ENCODE results near the gene MSH2. TPM values are rescaled to one million over a fixed set of nuclear protein-coding genes. Genes with fewer than 3 reads are reported as not detected.

Gene MSH2
- 39.1 and 42.5 TPM in 2 replicates for total RNA-seq
- 47.6 and 51.3 TPM in 2 replicates for polyA plus RNA-seq

DNA sequence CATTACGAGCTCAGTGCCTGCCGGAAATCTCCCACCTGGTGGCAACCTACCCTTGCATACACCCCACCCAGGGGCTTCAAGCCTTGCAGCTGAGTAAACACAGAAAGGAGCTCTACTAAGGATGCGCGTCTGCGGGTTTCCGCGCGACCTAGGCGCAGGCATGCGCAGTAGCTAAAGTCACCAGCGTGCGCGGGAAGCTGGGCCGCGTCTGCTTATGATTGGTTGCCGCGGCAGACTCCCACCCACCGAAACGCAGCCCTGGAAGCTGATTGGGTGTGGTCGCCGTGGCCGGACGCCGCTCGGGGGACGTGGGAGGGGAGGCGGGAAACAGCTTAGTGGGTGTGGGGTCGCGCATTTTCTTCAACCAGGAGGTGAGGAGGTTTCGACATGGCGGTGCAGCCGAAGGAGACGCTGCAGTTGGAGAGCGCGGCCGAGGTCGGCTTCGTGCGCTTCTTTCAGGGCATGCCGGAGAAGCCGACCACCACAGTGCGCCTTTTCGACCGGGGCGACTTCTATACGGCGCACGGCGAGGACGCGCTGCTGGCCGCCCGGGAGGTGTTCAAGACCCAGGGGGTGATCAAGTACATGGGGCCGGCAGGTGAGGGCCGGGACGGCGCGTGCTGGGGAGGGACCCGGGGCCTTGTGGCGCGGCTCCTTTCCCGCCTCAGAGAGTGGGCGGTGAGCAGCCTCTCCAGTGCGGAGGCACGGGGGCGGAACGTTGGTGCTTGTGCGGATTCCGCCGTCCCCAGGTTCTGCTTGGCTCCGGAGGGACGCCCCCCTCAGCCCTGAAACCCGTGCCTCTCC lies at the start of gene MSH2:
Gene MSH2, plus strand, starts transcription at position 352 of the 804 bp plus-strand sequence. Its CDS starts 36 bp downstream, at position 388.
- no peaks in the 10 kb centered on the region for H3K4me1 ChIP-seq (ENCODE audit: low read depth)
- TF ChIP-seq, protein P1, sequence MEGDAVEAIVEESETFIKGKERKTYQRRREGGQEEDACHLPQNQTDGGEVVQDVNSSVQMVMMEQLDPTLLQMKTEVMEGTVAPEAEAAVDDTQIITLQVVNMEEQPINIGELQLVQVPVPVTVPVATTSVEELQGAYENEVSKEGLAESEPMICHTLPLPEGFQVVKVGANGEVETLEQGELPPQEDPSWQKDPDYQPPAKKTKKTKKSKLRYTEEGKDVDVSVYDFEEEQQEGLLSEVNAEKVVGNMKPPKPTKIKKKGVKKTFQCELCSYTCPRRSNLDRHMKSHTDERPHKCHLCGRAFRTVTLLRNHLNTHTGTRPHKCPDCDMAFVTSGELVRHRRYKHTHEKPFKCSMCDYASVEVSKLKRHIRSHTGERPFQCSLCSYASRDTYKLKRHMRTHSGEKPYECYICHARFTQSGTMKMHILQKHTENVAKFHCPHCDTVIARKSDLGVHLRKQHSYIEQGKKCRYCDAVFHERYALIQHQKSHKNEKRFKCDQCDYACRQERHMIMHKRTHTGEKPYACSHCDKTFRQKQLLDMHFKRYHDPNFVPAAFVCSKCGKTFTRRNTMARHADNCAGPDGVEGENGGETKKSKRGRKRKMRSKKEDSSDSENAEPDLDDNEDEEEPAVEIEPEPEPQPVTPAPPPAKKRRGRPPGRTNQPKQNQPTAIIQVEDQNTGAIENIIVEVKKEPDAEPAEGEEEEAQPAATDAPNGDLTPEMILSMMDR (IDR thresholded peaks at IDR 0.05; ENCODE audit: low read depth, low read length): no peak
- H3K4me3 ChIP-seq: peak within 1 kb of the TSS; percentile 80
- peak within 1 kb of the TSS; percentile 91 for H3K27ac ChIP-seq
- H3K27me3 ChIP-seq: no peaks in the 10 kb centered on the region
- peak; percentile 95 for DNase-seq (ENCODE audit: low read depth in 1 of 2, low spot score in 1 of 2)
- H3K9me3 ChIP-seq (ENCODE audit: low read depth): no peaks in the 10 kb centered on the region
- no peaks in the 10 kb centered on the region for H3K36me3 ChIP-seq

DNA sequence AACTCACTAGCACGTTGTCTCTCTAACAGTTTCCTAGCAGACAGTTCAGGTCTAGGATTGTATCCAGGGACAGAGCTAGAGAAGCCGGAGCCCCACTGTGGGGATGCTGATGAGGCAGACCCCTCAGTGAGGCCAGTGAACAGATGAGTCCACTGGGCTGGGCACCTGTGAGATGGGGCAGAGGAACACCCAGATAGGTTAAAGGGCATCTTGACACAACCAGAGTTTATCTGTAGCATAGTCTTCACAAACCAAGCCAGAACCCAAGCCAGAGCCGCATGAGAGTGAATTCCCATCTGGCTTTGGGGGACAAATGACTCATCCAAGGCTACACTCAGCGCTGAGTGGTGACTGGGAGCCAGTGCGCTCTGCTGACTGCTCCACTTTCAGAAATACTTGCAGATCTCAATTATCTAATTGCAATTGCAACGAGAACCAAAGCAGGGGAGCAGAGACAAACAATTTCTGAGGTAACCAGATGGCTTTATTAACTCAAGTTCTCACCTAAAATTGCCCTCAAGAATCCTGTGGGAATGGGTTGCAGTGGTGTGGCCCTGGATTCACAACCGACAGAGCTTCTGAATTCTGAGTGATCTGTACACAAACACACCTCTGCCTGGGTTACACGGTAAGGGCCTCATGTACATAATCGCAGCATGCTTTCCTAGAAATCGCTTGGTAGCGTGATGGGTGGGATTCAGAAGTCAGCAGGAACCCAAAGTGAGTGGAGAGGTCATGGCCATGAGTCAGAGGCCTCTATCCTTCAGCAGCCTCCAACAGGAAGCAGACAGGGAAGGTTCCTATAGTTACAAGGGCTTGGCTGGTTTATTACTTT lies 48.7 kb upstream of the MSH2 start:
- Histone ChIP-seq H3K4me1 (ENCODE audit: low read depth) (peaks cover 8% of the 10 kb centered on the region), H3K27ac (no peak overlapping the region), H3K4me3 (no peak overlapping the region), H3K9me3 (ENCODE audit: low read depth) (no peaks in the 10 kb centered on the region), H3K36me3 (no peaks in the 10 kb centered on the region), H3K27me3 (no peaks in the 10 kb centered on the region)
- peak in 1 of 2 donors; percentile 56 for DNase-seq (ENCODE audit: low read depth in 1 of 2, low spot score in 1 of 2)
- TF ChIP-seq, protein P1 (IDR thresholded peaks at IDR 0.05; ENCODE audit: low read depth, low read length): no peak

DNA sequence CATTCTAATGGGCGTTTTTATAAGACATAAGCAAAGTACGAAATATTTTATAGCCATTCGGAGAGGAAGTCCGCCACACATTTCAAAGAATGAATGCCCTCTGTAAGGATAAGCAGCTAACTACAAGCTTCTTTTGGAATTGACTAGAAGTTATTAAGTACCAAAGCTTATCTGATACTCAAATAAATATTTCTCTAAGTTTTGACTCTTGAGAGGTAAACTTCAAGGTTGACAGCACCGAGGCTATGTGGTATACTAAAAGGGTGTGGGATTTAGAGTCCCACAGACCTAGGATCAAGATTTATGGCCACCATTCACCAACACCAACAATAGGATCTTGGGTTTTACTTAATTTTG lies 48.1 kb upstream of the MSH2 start:
- TF ChIP-seq, protein P1 (IDR thresholded peaks at IDR 0.05; ENCODE audit: low read depth, low read length): no peak
- Histone ChIP-seq H3K9me3 (ENCODE audit: low read depth) (no peaks in the 10 kb centered on the region), H3K4me3 (no peak overlapping the region), H3K27ac (no peak overlapping the region), H3K36me3 (no peaks in the 10 kb centered on the region), H3K4me1 (ENCODE audit: low read depth) (peaks cover 8% of the 10 kb centered on the region), H3K27me3 (no peaks in the 10 kb centered on the region)
- DNase-seq (ENCODE audit: low read depth in 1 of 2, low spot score in 1 of 2): no peak

DNA sequence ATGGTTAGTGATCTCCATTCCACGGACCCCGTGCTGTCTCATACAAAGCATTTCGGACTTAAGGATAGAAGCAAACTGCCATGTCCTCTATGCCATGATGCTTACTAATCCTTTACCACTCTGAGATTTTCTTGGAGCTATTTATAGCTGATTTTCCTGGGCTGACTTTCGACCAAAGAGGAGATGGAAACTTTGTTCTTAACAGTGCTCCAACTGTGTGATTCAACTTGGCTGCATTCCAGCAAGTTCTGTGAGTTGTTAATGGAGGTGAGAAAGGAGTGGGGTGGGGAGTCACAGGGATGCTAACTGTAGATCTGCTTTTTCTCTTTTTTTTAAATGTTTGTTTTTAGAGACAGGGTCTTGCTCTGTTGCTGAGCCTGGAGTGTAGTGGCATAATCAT lies 45.5 kb upstream of the MSH2 start:
- peak; percentile 81 to 87 for DNase-seq (ENCODE audit: low read depth in 1 of 2, low spot score in 1 of 2)
- Histone ChIP-seq H3K9me3 (ENCODE audit: low read depth) (no peaks in the 10 kb centered on the region), H3K4me3 (no peak overlapping the region), H3K36me3 (no peaks in the 10 kb centered on the region), H3K4me1 (ENCODE audit: low read depth) (peaks cover 8% of the 10 kb centered on the region), H3K27me3 (no peaks in the 10 kb centered on the region), H3K27ac (peak overlapping the region; percentile 33)
- TF ChIP-seq, protein P1 (IDR thresholded peaks at IDR 0.05; ENCODE audit: low read depth, low read length): no peak

DNA sequence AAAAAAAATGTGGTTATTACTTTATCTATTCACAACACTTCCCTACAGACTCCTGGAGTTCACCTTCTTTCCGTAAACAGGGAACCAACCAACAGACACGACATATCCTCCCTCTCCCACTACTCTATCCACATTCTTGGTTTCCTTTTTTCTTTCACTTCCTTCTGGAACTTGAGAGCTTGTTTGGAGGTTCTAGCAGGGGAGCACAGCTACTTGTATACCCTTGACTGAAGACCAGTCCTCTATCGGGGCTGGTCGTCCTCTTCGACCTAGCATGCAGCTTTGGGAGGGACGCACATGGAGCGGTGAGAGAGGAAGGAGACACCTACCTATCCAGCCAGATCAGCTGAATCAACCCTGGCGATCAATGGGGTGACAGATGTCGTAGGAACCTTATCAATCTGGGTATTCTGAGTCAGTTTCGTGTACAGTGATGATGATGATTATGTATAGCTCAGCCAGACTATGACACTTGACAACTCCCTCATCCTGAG lies 43.5 kb upstream of the MSH2 start:
- TF ChIP-seq, protein P1 (IDR thresholded peaks at IDR 0.05; ENCODE audit: low read depth, low read length): no peak
- no peak for DNase-seq (ENCODE audit: low read depth in 1 of 2, low spot score in 1 of 2)
- H3K4me3 ChIP-seq: no peak overlapping the region

More for the DNA sequence above, 43.5 kb upstream of the MSH2 start:
- H3K36me3 ChIP-seq: no peaks in the 10 kb centered on the region
- H3K4me1 ChIP-seq (ENCODE audit: low read depth): peaks cover 8% of the 10 kb centered on the region
- H3K27me3 ChIP-seq: no peaks in the 10 kb centered on the region
- H3K27ac ChIP-seq: no peak overlapping the region
- no peaks in the 10 kb centered on the region for H3K9me3 ChIP-seq (ENCODE audit: low read depth)
